Left lung (tissue), 14 donors: ENCODE data around the gene ADAM10. TPM values are rescaled to one million over a fixed set of nuclear protein-coding genes. Genes with fewer than 3 reads are reported as not detected.

Source experiments
- ATAC-seq: fragments of 200-7000 bp; cut with Tn5 transposase; one replicate; pipeline ENCODE4 v1.9.1; 2020; ENCODE audit warnings: moderate library complexity
- DNase-seq, 4 donors: peaks; one replicate each; pipeline ENCODE4 v3.0.0-alpha.2; 2013 to 2020
- H3K27ac ChIP-seq, 2 donors: fragments of 200-600 bp; sonication (generic) in 1 of 2; one replicate each; pipeline versions ENCODE4 v1.5.0 to v1.8.0; 2020 to 2021
- H3K27me3 ChIP-seq, 2 donors: fragments of 200-600 bp; sonication (generic) in 1 of 2; one replicate each; pipeline versions ENCODE4 v1.5.0 to v1.8.0; 2020 to 2021
- H3K36me3 ChIP-seq, 2 donors: fragments of 200-600 bp; sonication (generic) in 1 of 2; one replicate each; pipeline versions ENCODE4 v1.5.0 to v1.8.0; 2020 to 2021
- H3K4me1 ChIP-seq, 2 donors: fragments of 200-600 bp; one replicate each; pipeline ENCODE4 v1.8.0; 2021
- H3K4me3 ChIP-seq, 2 donors: fragments of 200-600 bp; sonication (generic) in 1 of 2; one replicate each; pipeline versions ENCODE4 v1.5.0 to v1.8.0; 2020 to 2021; ENCODE audit warnings: mild to moderate bottlenecking in 1 of 2
- H3K9me3 ChIP-seq, 2 donors: fragments of 200-600 bp; sonication (generic) in 1 of 2; one replicate each; pipeline versions ENCODE4 v1.5.0 to v1.8.0; 2020 to 2021
- CTCF ChIP-seq, 2 donors: fragments of 200-600 bp; sonication (generic) in 1 of 2; IDR thresholded peaks; one replicate each; pipeline versions ENCODE4 v1.5.0 to v1.8.0; 2021; ENCODE audit warnings: antibody characterized with exemption in 2 of 2
- intact Hi-C, 2 donors: fragments of 100-400 bp; cut with DNase I; formaldehyde crosslinking; loops; one replicate each; pipeline versions ENCODE4 v1.11.2 to v1.14.2; 2022
- long read RNA-seq, 12 donors: library from polyadenylated mRNA in 2 of 12; unstranded in 2 of 12; transcript quantifications; one replicate each; pipeline ENCODE4 v2.0.0 and lab custom pipeline, GENCODE V29; 2019 to 2026
- polyA plus RNA-seq, 6 donors: library from polyadenylated mRNA; unstranded; fragments of 120-200 nt; gene quantifications; one replicate each; pipeline ENCODE4 v1.2.1, GENCODE V29; 2013; ENCODE audit not compliant: insufficient read length in 6 of 6
- total RNA-seq, 2 donors: library from RNA; stranded (reverse); fragmentation: NEBNext Ultra II Directional; extraction: Animal tissue kit (Norgen Biotek cat#: 25700); gene quantifications; one replicate each; pipeline ENCODE4 v1.2.1, GENCODE V29; 2021
- donor health status: DM: no; HTN: yes; CAD: no.
- donor health status: DM: no; HTN: no; CAD: no.

The ADAM10 gene, protein sequence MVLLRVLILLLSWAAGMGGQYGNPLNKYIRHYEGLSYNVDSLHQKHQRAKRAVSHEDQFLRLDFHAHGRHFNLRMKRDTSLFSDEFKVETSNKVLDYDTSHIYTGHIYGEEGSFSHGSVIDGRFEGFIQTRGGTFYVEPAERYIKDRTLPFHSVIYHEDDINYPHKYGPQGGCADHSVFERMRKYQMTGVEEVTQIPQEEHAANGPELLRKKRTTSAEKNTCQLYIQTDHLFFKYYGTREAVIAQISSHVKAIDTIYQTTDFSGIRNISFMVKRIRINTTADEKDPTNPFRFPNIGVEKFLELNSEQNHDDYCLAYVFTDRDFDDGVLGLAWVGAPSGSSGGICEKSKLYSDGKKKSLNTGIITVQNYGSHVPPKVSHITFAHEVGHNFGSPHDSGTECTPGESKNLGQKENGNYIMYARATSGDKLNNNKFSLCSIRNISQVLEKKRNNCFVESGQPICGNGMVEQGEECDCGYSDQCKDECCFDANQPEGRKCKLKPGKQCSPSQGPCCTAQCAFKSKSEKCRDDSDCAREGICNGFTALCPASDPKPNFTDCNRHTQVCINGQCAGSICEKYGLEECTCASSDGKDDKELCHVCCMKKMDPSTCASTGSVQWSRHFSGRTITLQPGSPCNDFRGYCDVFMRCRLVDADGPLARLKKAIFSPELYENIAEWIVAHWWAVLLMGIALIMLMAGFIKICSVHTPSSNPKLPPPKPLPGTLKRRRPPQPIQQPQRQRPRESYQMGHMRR
- total RNA-seq: 100 to 1,000 TPM; 142 to 167 TPM
- 100 to 1,000 TPM; 130 to 167 (median 156) TPM for polyA plus RNA-seq
- long read RNA-seq, donor 1, full-length matches to known transcripts: 7 of 31 reads
- long read RNA-seq, donor 1, partial matches to known transcripts: 24 of 31 reads
- long read RNA-seq, donor 1, other reads (novel, unspliced or antisense): 0 of 31 reads
- long read RNA-seq, donor 2, full-length matches to known transcripts: 24 of 37 reads
- long read RNA-seq, donor 2, partial matches to known transcripts: 13 of 37 reads
- long read RNA-seq, donor 2, other reads (novel, unspliced or antisense): 0 of 37 reads
- long read RNA-seq, donor 3, full-length matches to known transcripts: 12 of 12 reads
- long read RNA-seq, donor 3, partial matches to known transcripts: 0 of 12 reads
- long read RNA-seq, donor 3, other reads (novel, unspliced or antisense): 0 of 12 reads
- long read RNA-seq, donor 4, partial matches to known transcripts: 5 of 8 reads
- long read RNA-seq, donor 4, other reads (novel, unspliced or antisense): 3 of 8 reads
- long read RNA-seq, donor 5, full-length matches to known transcripts: 7 of 15 reads
- long read RNA-seq, donor 5, partial matches to known transcripts: 8 of 15 reads
- long read RNA-seq, donor 5, other reads (novel, unspliced or antisense): 0 of 15 reads
- long read RNA-seq, donor 6, full-length matches to known transcripts: 8 of 8 reads
- long read RNA-seq, donor 6, partial matches to known transcripts: 0 of 8 reads
- long read RNA-seq, donor 6, other reads (novel, unspliced or antisense): 0 of 8 reads
- long read RNA-seq, donor 7, full-length matches to known transcripts: 7 of 7 reads
- long read RNA-seq, donor 7, partial matches to known transcripts: 0 of 7 reads
- long read RNA-seq, donor 7, other reads (novel, unspliced or antisense): 0 of 7 reads
- long read RNA-seq, donor 8, full-length matches to known transcripts: 9 of 14 reads
- long read RNA-seq, donor 8, partial matches to known transcripts: 5 of 14 reads
- long read RNA-seq, donor 8, other reads (novel, unspliced or antisense): 0 of 14 reads
- long read RNA-seq, donor 9: 0 reads
- long read RNA-seq, donor 10, partial matches to known transcripts: 2 of 2 reads
- long read RNA-seq, donor 10, other reads (novel, unspliced or antisense): 0 of 2 reads
- long read RNA-seq, donor 11: 0 reads
- long read RNA-seq, donor 12, full-length matches to known transcripts: 6 of 15 reads
- long read RNA-seq, donor 12, partial matches to known transcripts: 9 of 15 reads
- long read RNA-seq, donor 12, other reads (novel, unspliced or antisense): 0 of 15 reads

- intact Hi-C loops: no loop called here
- Histone ChIP-seq H3K36me3 (no peaks in the 10 kb centered on the region), H3K9me3 (no peaks in the 10 kb centered on the region), H3K4me1 (peaks cover 8 to 40% of the 10 kb centered on the region in 2 donors), H3K27ac (peak within 1 kb of the TSS; percentile 96 to 98), H3K4me3 (peak within 1 kb of the TSS; percentile 80 to 85), H3K27me3 (no peaks in the 10 kb centered on the region)
- peak; percentile 96 for ATAC-seq
- DNase-seq: peak; percentile 99 to 100 (median 100)
- no peak for TF ChIP-seq CTCF (IDR thresholded peaks at IDR 0.05)
These were observed at the start of gene ADAM10 for GRCh38 chr15:58749532-58750337. Gene ADAM10, minus strand, starts transcription at chr15:58749707. Its CDS starts 173 bp downstream, at chr15:58749534.

DNA sequence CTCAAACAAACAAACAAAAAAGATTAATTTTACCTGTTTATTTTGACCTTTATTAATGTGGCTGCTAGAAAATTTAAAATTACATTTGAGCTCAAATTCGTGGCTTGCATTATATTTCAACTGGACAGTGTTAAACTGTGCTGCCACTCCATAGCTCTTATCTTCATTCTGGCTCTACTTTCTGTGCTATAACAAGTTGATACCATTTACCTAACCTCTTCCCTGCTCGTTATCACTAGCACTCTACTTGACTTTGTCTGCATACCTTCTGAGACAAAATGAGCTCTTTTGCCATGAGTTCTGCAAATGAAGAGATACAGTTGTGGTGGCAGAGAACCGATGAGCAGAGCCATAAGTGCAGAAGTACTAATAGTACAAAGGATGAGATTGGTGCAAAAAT is 48.0 kb upstream of the ADAM10 start:
- Histone ChIP-seq H3K9me3 (no peaks in the 10 kb centered on the region), H3K4me3 (no peak overlapping the region), H3K27me3 (no peaks in the 10 kb centered on the region), H3K4me1 (no peaks in the 10 kb centered on the region), H3K36me3 (no peaks in the 10 kb centered on the region), H3K27ac (no peak overlapping the region)
- ATAC-seq: peak; percentile 51
- TF ChIP-seq CTCF (IDR thresholded peaks at IDR 0.05): no peak
- no peak for DNase-seq
- intact Hi-C loops: no loop called here

DNA sequence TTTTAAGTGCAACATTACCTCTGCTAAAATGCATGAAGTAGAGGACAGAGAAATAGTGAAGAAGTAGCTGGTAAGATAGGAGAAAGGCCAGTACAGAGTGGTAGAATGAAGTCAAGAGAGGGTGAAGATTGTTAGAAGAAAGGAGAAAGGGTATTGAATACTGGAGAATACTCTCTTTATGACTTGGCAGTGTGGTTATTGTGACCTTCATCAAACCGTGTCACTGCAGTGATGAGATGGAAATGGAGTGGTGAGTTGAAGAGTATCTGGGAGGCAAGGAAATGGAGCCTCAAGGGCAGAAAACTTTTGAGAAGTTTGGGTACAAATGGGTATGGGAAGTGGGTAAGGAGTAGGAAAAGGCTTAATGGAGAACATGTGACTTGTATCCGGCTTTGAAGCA is 46.3 kb upstream of the ADAM10 start:
- DNase-seq (no peak), ATAC-seq (no peak)
- no peaks in the 10 kb centered on the region for H3K36me3 ChIP-seq
- no peak overlapping the region for H3K4me3 ChIP-seq
- no peaks in the 10 kb centered on the region for H3K9me3 ChIP-seq
- no peaks in the 10 kb centered on the region for H3K27me3 ChIP-seq
- no peak for TF ChIP-seq CTCF (IDR thresholded peaks at IDR 0.05)
- intact Hi-C loops: no loop called here
- no peaks in the 10 kb centered on the region for H3K4me1 ChIP-seq
- no peak overlapping the region for H3K27ac ChIP-seq
